Adrenal gland (tissue), 12 donors: ENCODE data around the gene PIK3C2B. TPM values are rescaled to one million over a fixed set of nuclear protein-coding genes. Genes with fewer than 3 reads are reported as not detected.

Experiments
- DNase-seq, 7 donors: peaks; one replicate each; pipeline ENCODE4 v3.0.0-alpha.2; 2019 to 2020
- H3K27ac ChIP-seq, 5 donors: fragments of 200-600 bp; sonication (generic) in 4 of 5; 1 replicate in 3 of 5; 2 replicates in 2 of 5; pipeline versions ENCODE4 v1.5.1 to v1.8.0; 2016 to 2020; ENCODE audit warnings: mild to moderate bottlenecking in 1 of 5
- H3K27me3 ChIP-seq: fragments of 200-600 bp; 2 replicates; pipeline ENCODE4 v1.8.0; 2021
- H3K36me3 ChIP-seq, 2 donors: fragments of 200-600 bp; replicated peaks in 1 of 2; 1 replicate in 1 of 2; 2 replicates in 1 of 2; pipeline versions ENCODE4 v1.5.1 to v1.8.0; 2018 to 2022
- H3K4me1 ChIP-seq, 2 donors: fragments of 200-600 bp; replicated peaks in 1 of 2; 1 replicate in 1 of 2; 2 replicates in 1 of 2; pipeline versions ENCODE4 v1.5.1 to v1.8.0; 2018 to 2021
- H3K4me3 ChIP-seq, 4 donors: fragments of 200-600 bp; sonication (generic) in 3 of 4; one replicate each; pipeline ENCODE4 v1.5.1; 2016 to 2018
- H3K9me3 ChIP-seq, 3 donors: fragments of 200-600 bp; sonication (generic) in 1 of 3; replicated peaks in 1 of 3; 1 replicate in 2 of 3; 2 replicates in 1 of 3; pipeline versions ENCODE4 v1.5.1 to v1.8.0; 2016 to 2021
- POLR2A ChIP-seq, 2 donors: fragments of 450-650 bp; IDR thresholded peaks; one replicate each; pipeline ENCODE4 v1.6.1; 2017; ENCODE audit warnings: antibody characterized with exemption in 2 of 2, mild to moderate bottlenecking in 2 of 2, moderate library complexity in 1 of 2
- WGBS, 4 donors: extraction: QIAGEN DNeasy Blood & Tissue Kit in 2 of 4; methylation state at CpG; one replicate each; pipeline versions ENCODE4 v1.1.5 to v1.1.7; 2013 to 2017; 5-methylcytosine and 5-hydroxymethylcytosine counted together
- intact Hi-C, 2 donors: fragments of 100-400 bp; cut with DNase I; formaldehyde crosslinking; loops; one replicate each; pipeline versions ENCODE4 v1.14.1 to v1.15.0; 2022 to 2023
- polyA plus RNA-seq, 3 donors: library from polyadenylated mRNA; stranded (reverse); fragments of 200-250 nt in 2 of 3; fragments of 350-450 nt in 1 of 3; fragmentation: Illumina TruSeq in 1 of 3; extraction: RNeasy Lipid Tissue Mini Kit (QIAGEN cat#74804) in 1 of 3; gene quantifications; one replicate each; pipeline ENCODE4 v1.2.3, GENCODE V29; 2013 to 2014
- total RNA-seq, 9 donors: library from RNA; depleted of rRNA in 4 of 9; stranded (reverse); fragments of >200 nt in 4 of 9; fragments of 120-200 nt in 1 of 9; fragmentation: NEBNext Ultra II Directional in 1 of 9; extraction: Animal tissue kit (Norgen Biotek cat#: 25700) in 1 of 9; gene quantifications; one replicate each; pipeline versions ENCODE4 v1.1.0 to v1.2.4, GENCODE V29; 2013 to 2023
- TF ChIP-seq, protein P1 (sequence below), 6 experiments: fragments of 450-650 bp in 4 of 6; fragments of 200-600 bp in 2 of 6; sonication (generic) in 1 of 6; IDR thresholded peaks; 1 replicate in 5 of 6; 2 replicates in 1 of 6; pipeline versions ENCODE4 v1.5.1 to v1.8.0; 2016 to 2021; ENCODE audit warnings: antibody characterized with exemption in 6 of 6, mild to moderate bottlenecking in 2 of 6, moderate library complexity in 1 of 6
- donor health status: healthy with polysubstance abuse.
- donor health status: Bipolar disorder and iron deficiency.
- donor health status: DM: yes; HTN: yes; CAD: no.
- donor health status: DM: no; HTN: no; CAD: no.
- donor health status: DM: no; HTN: no; CAD: no.
- donor health status: DM: yes; HTN: yes; CAD: no.

Gene PIK3C2B
- total and polyA plus RNA-seq, 12 donors = 2.3 to 22.9 (median 15.0) TPM

DNA sequence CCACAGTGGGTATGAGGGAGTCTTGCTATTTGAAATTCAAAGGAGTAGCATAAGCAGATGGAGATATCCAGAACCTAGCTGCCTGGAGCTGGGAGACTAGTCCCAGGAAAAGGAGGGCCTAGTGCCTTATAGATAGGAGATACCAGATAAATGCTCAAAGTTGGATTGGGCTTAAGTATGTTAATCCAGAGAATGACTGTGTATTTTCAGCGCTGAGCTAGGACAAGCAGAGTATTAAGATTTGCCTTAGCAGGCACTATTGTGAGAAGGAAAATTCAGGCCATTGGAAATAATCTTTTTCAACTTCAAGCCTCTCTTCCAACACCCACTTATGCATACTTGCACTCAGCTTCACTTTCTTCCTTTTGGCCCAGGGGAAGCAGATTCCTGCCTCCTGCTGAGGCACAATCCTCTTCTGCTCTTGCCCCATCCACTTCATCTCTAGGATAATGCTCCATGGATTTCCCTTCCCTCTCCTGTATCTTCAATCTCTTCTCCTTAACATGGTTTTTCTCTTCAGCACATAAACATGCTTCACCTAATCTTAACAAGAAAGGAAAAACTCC lies 21.1 kb downstream of the PIK3C2B start:
- no peaks in the 10 kb centered on the region for H3K36me3 ChIP-seq
- TF ChIP-seq, protein P1, sequence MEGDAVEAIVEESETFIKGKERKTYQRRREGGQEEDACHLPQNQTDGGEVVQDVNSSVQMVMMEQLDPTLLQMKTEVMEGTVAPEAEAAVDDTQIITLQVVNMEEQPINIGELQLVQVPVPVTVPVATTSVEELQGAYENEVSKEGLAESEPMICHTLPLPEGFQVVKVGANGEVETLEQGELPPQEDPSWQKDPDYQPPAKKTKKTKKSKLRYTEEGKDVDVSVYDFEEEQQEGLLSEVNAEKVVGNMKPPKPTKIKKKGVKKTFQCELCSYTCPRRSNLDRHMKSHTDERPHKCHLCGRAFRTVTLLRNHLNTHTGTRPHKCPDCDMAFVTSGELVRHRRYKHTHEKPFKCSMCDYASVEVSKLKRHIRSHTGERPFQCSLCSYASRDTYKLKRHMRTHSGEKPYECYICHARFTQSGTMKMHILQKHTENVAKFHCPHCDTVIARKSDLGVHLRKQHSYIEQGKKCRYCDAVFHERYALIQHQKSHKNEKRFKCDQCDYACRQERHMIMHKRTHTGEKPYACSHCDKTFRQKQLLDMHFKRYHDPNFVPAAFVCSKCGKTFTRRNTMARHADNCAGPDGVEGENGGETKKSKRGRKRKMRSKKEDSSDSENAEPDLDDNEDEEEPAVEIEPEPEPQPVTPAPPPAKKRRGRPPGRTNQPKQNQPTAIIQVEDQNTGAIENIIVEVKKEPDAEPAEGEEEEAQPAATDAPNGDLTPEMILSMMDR (IDR thresholded peaks at IDR 0.05) = no peak
- no peak for TF ChIP-seq POLR2A (IDR thresholded peaks at IDR 0.05)
- H3K4me1 ChIP-seq = peaks cover 10 to 28% of the 10 kb centered on the region in 2 donors
- 86 to 92% (median 86%) methylated on average over 1 of the region's 1 CpG for WGBS, 4 donors
- no peaks in the 10 kb centered on the region for H3K27me3 ChIP-seq
- DNase-seq = no peak
- H3K4me3 ChIP-seq = no peak overlapping the region
- intact Hi-C loops = no loop called here
- H3K9me3 ChIP-seq = no peaks in the 10 kb centered on the region
- peak overlapping the region in 1 of 5 donors; percentile 40 for H3K27ac ChIP-seq

DNA sequence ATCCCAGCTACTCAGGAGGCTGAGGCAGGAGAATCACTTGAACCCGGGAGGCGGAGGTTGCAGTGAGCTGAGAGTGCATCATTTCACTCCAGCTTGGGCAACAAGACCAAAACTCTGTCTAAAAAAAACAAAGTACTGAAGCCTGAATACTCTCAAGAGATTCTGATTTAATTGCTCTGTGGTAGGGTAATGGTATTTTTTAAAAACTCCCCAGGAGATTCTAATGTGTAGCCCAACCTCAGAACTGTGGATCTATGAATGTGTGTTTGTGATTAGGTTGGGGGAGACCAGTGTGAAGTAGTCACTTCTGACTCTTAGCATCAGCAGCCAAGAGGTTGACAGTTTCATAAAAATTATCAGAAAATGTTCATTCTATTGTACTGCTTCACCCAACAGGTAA lies 21.9 kb downstream of the PIK3C2B start:
- H3K4me1 ChIP-seq = peaks cover 10 to 25% of the 10 kb centered on the region in 2 donors
- DNase-seq = no peak
- intact Hi-C loops = no loop called here

DNA sequence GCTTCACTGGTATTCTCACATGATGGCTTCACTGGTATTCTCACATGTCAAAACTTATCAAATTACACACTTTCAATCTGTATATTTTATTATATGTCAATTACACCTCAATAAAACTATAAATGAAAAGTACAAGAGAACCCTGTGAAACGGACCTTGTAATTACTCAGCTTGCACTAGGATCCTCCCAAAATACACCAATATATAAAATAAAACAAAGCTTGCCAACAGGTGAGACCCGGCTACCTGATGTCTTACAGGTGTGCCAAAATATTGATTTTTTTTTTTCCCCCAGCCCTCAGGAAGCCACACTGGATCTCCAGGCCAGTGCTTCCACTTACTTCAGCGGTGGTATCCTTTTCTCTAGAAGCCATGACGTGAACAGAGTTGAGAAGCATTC lies 22.9 kb downstream of the PIK3C2B start:
- intact Hi-C loops = no loop called here

More for the DNA sequence above, 21.9 kb downstream of the PIK3C2B start:
- Histone ChIP-seq H3K9me3 (no peaks in the 10 kb centered on the region), H3K4me3 (no peak overlapping the region), H3K36me3 (no peaks in the 10 kb centered on the region), H3K27ac (no peak overlapping the region), H3K27me3 (no peaks in the 10 kb centered on the region)
- no peak for TF ChIP-seq POLR2A (IDR thresholded peaks at IDR 0.05)
- TF ChIP-seq, protein P1 (IDR thresholded peaks at IDR 0.05) = no peak
- 92 to 100% (median 98%) methylated on average over 2 of the region's 2 CpGs for WGBS, 4 donors

DNA sequence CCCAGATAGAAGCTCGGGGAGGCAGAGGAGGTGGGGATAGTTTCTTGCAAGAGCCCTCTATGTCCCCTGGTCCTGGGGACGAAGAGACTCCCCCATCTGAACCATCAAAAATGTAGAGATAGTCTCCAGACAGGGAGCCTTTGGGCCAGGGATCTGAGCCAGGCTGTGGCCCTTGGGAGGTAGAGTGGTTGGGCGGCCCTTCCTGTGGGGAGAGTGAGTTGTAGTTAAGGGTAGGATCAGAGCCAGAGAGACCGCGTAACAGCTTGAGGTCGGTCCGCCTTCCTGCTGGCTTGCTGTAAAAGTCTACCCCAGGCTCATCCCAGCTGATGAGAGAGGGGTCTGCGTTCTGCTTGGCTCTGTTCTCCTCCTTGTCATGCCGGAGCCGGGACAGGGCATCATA lies 25.3 kb downstream of the PIK3C2B start:
- H3K4me3 ChIP-seq = no peak overlapping the region
- intact Hi-C loops = no loop called here
- no peak overlapping the region for H3K27ac ChIP-seq

More for the DNA sequence above, 22.9 kb downstream of the PIK3C2B start:
- TF ChIP-seq, protein P1 (IDR thresholded peaks at IDR 0.05) = no peak
- no peak for TF ChIP-seq POLR2A (IDR thresholded peaks at IDR 0.05)
- H3K4me3 ChIP-seq = no peak overlapping the region
- H3K4me1 ChIP-seq = peaks cover 5 to 20% of the 10 kb centered on the region in 2 donors
- H3K27me3 ChIP-seq = no peaks in the 10 kb centered on the region
- no peaks in the 10 kb centered on the region for H3K9me3 ChIP-seq
- no peaks in the 10 kb centered on the region for H3K36me3 ChIP-seq
- no peak for DNase-seq
- 95 to 97% (median 96%) methylated on average over 4 of the region's 4 CpGs for whole genome bisulfite sequencing, 4 donors
- H3K27ac ChIP-seq = no peak overlapping the region

More for the DNA sequence above, 25.3 kb downstream of the PIK3C2B start:
- TF ChIP-seq, protein P1 (IDR thresholded peaks at IDR 0.05) = no peak
- TF ChIP-seq POLR2A (IDR thresholded peaks at IDR 0.05) = no peak
- no peak for DNase-seq
- Histone ChIP-seq H3K9me3 (no peaks in the 10 kb centered on the region), H3K36me3 (no peaks in the 10 kb centered on the region), H3K27me3 (no peaks in the 10 kb centered on the region), H3K4me1 (peaks cover 7 to 28% of the 10 kb centered on the region in 2 donors)
- 86 to 95% (median 92%) methylated on average over 3 to 10 of the region's 10 CpGs for WGBS, 4 donors
